K562 (cell line): ENCODE results near the gene CENPP. TPM values are rescaled to one million over a fixed set of nuclear protein-coding genes. Genes with fewer than 3 reads are reported as not detected.

Experiments used
- ASH1L ChIP-seq: fragments of 450-650 bp; IDR thresholded peaks from 2 replicates; pipeline ENCODE4 v1.6.1; 2018; ENCODE audit warnings: borderline replicate concordance, mild to moderate bottlenecking, low read depth; ENCODE audit not compliant: partially characterized antibody
- FOSL1 ChIP-seq: fragments of 200-800 bp; sonication (Bioruptor generic); conservative IDR thresholded peaks from 2 replicates; pipeline ENCODE4 v1.6.1; 2016; ENCODE audit warnings: missing genetic modification characterization, missing compliant biosample characterization
- MYNN ChIP-seq, 2 experiments: sonication (generic); formaldehyde crosslinking in 1 of 2; IDR thresholded peaks; 2 replicates each; pipeline versions ENCODE4 v1.5.0 to v1.6.1; 2016 to 2020; ENCODE audit warnings: antibody characterized with exemption in 1 of 2, missing genetic modification reagents in 1 of 2
- NR3C1 ChIP-seq: sonication (generic); formaldehyde crosslinking; IDR thresholded peaks from 2 replicates; pipeline ENCODE4 v1.8.1; 2022; ENCODE audit warnings: missing genetic modification reagents
- RBM15 ChIP-seq: fragments of 200-400 bp; formaldehyde crosslinking; IDR thresholded peaks from 2 replicates; pipeline ENCODE4 v1.6.1; 2018; ENCODE audit warnings: mild to moderate bottlenecking, low read length, moderate library complexity; ENCODE audit not compliant: insufficient read depth
- SMAD3 ChIP-seq: fragments of 450-650 bp; formaldehyde crosslinking; conservative IDR thresholded peaks from 2 replicates; pipeline ENCODE4 v1.4.0; 2020; ENCODE audit warnings: mild to moderate bottlenecking
- SREBF2 ChIP-seq: sonication (generic); formaldehyde crosslinking; IDR thresholded peaks from 2 replicates; pipeline ENCODE4 v1.4.0; 2020; ENCODE audit warnings: mild to moderate bottlenecking, missing genetic modification reagents
- TEAD2 ChIP-seq: fragments of 450-650 bp; IDR thresholded peaks from 2 replicates; pipeline ENCODE4 v1.6.1; 2016; ENCODE audit warnings: missing genetic modification characterization, control low read depth, missing compliant biosample characterization
- ZEB2 ChIP-seq: fragments of 450-650 bp; IDR thresholded peaks from 2 replicates; pipeline ENCODE4 v1.6.1; 2016
- ZNF165 ChIP-seq: fragments of 250-450 bp; sonication (Bioruptor Pico); IDR thresholded peaks from 2 replicates; pipeline ENCODE4 v1.4.0; 2020; ENCODE audit warnings: borderline replicate concordance
- polyA plus RNA-seq, 8 experiments: library from polyadenylated mRNA; depleted of rRNA in 4 of 8; stranded (reverse) in 5 of 8; unstranded in 3 of 8; fragments of >200 nt; fragmentation: Nextera tagmentation in 2 of 8; fragmentation: Illumina TruSeq in 1 of 8; extraction: Ambion mirVana in 2 of 8; extraction: Trizol in 1 of 8; gene quantifications; 2 replicates each; pipeline versions ENCODE4 v1.2.1 to v1.2.3, GENCODE V29; 2011 to 2014; ENCODE audit warnings: inconsistent platforms in 1 of 8, missing spikeins in 1 of 8
- total RNA-seq, 7 experiments: library from RNA; depleted of rRNA in 6 of 7; stranded (reverse); fragments of >200 nt in 6 of 7; fragmentation: Illumina TruSeq in 2 of 7; extraction: Trizol in 2 of 7; gene quantifications; 2 replicates each; pipeline versions ENCODE4 v1.2.1 to v1.2.3, GENCODE V29; 2011 to 2021; ENCODE audit warnings: low replicate concordance in 1 of 7
- TF ChIP-seq, protein P1 (sequence below): fragments of 450-650 bp; formaldehyde crosslinking; IDR thresholded peaks from 2 replicates; pipeline ENCODE4 v1.4.0; 2020; ENCODE audit warnings: mild to moderate bottlenecking, moderate library complexity
- TF ChIP-seq, protein P2 (sequence below): IDR thresholded peaks from 2 replicates; pipeline ENCODE4 v1.6.1; 2016; ENCODE audit warnings: missing genetic modification characterization, missing compliant biosample characterization
- TF ChIP-seq, protein P3 (sequence below): IDR thresholded peaks from 2 replicates; pipeline ENCODE4 v1.6.1; 2012; ENCODE audit warnings: low read depth, low read length, improper control_type of control experiment, borderline replicate concordance

The CENPP gene
- total and polyA plus RNA-seq, 9 of the 15 experiments (the other 6 are each of a cell fraction or from before 2014, with no cell fraction given): 8.0 to 28.5 (median 17.9) TPM

DNA sequence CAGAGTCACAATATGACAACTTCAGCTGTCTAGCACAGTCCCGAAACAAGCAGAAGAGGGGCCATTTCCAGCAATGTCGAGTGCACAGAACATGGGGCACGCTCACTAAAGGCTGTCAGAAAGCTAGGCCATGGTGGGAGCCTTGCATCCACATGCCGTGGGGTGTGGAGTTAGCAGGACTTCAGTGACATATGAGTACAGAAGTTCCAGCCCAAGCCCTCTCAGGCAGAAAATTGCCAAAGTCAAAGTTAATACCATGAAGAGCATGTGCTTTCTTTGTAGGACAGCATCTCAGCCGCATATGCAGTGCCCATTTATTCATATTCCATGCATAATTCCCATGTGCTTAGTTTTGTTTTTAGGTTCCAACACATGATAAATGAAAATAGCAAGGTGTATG lies 183.3 kb downstream of the CENPP start (continued):
- TF ChIP-seq, protein P1, sequence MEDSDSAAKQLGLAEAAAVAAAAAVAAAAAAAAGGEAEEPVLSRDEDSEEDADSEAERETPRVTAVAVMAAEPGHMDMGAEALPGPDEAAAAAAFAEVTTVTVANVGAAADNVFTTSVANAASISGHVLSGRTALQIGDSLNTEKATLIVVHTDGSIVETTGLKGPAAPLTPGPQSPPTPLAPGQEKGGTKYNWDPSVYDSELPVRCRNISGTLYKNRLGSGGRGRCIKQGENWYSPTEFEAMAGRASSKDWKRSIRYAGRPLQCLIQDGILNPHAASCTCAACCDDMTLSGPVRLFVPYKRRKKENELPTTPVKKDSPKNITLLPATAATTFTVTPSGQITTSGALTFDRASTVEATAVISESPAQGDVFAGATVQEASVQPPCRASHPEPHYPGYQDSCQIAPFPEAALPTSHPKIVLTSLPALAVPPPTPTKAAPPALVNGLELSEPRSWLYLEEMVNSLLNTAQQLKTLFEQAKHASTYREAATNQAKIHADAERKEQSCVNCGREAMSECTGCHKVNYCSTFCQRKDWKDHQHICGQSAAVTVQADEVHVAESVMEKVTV (CRISPR knock-in tag): no peak
- no peak for TF ChIP-seq SMAD3
- no peak for TF ChIP-seq SREBF2 (CRISPR knock-in tag)
- TF ChIP-seq ZNF165 (CRISPR knock-in tag): no peak
- TF ChIP-seq, protein P2, sequence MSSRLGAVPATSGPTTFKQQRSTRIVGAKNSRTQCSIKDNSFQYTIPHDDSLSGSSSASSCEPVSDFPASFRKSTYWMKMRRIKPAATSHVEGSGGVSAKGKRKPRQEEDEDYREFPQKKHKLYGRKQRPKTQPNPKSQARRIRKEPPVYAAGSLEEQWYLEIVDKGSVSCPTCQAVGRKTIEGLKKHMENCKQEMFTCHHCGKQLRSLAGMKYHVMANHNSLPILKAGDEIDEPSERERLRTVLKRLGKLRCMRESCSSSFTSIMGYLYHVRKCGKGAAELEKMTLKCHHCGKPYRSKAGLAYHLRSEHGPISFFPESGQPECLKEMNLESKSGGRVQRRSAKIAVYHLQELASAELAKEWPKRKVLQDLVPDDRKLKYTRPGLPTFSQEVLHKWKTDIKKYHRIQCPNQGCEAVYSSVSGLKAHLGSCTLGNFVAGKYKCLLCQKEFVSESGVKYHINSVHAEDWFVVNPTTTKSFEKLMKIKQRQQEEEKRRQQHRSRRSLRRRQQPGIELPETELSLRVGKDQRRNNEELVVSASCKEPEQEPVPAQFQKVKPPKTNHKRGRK: no peak
- TF ChIP-seq RBM15: no peak
- no peak for TF ChIP-seq FOSL1 (tag)
- TF ChIP-seq ASH1L: no peak
- TF ChIP-seq MYNN (IDR thresholded peaks at IDR 0.05): no peak
- no peak for TF ChIP-seq MYNN (CRISPR knock-in tag; IDR thresholded peaks at IDR 0.05)
- TF ChIP-seq TEAD2: no peak
- TF ChIP-seq ZEB2: no peak
- no peak for TF ChIP-seq NR3C1 (CRISPR knock-in tag)
- TF ChIP-seq, protein P3, sequence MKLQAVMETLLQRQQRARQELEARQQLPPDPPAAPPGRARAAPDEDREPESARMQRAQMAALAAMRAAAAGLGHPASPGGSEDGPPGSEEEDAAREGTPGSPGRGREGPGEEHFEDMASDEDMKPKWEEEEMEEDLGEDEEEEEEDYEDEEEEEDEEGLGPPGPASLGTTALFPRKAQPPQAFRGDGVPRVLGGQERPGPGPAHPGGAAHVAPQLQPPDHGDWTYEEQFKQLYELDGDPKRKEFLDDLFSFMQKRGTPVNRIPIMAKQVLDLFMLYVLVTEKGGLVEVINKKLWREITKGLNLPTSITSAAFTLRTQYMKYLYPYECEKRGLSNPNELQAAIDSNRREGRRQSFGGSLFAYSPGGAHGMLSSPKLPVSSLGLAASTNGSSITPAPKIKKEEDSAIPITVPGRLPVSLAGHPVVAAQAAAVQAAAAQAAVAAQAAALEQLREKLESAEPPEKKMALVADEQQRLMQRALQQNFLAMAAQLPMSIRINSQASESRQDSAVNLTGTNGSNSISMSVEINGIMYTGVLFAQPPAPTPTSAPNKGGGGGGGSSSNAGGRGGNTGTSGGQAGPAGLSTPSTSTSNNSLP: no peak
